ENCODE results near the gene OMA1.
"Not testable (repeated sequence)": the region's sequence is repeated elsewhere in the genome, so short reads cannot be mapped to it uniquely, and the experiment has no call there.

The OMA1 gene

GRCh38 chr1:58546520-58547308 is at the start of gene OMA1:
TSS of gene OMA1 (minus strand) at chr1:58546726. CDS start at chr1:58539294, 7,432 bp downstream.
- peak; percentile 100 for DNase-seq

- no peak for DNase-seq
Measured at GRCh38 chr1:58594546-58594945, 48.0 kb upstream of the OMA1 start.

- peak; percentile 24 for DNase-seq
Measured at GRCh38 chr1:58592522-58593134, 46.1 kb upstream of the OMA1 start.

- no peak for DNase-seq
Measured at GRCh38 chr1:58591806-58592205, 45.3 kb upstream of the OMA1 start.

- no peak for DNase-seq
Measured at GRCh38 chr1:58590019-58590418, 43.5 kb upstream of the OMA1 start.

GRCh38 chr1:58588396-58588795 is 41.9 kb upstream of the OMA1 start:
- no peak for DNase-seq

- no peak for DNase-seq
Measured at GRCh38 chr1:58587667-58588066, 41.1 kb upstream of the OMA1 start.

GRCh38 chr1:58586271-58586670 is 39.7 kb upstream of the OMA1 start:
- no peak for DNase-seq

GRCh38 chr1:58585581-58586151 is 39.1 kb upstream of the OMA1 start:
- DNase-seq, result peak; percentile 29

GRCh38 chr1:58585166-58585565 is 38.6 kb upstream of the OMA1 start:
- peak; percentile 47 for DNase-seq

GRCh38 chr1:58584082-58584895 is 37.8 kb upstream of the OMA1 start:
- peak; percentile 66 for DNase-seq

GRCh38 chr1:58583496-58583895 is 37.0 kb upstream of the OMA1 start:
- DNase-seq, result no peak

- not testable (repeated sequence) for DNase-seq
Measured at GRCh38 chr1:58582143-58582542, 35.6 kb upstream of the OMA1 start.

- DNase-seq, result no peak
Measured at GRCh38 chr1:58581641-58582040, 35.1 kb upstream of the OMA1 start.

GRCh38 chr1:58580186-58580585 is 33.7 kb upstream of the OMA1 start:
- peak; percentile 18 for DNase-seq

GRCh38 chr1:58577654-58578030 is 31.1 kb upstream of the OMA1 start:
- DNase-seq, result peak; percentile 86

- peak; percentile 99 for DNase-seq
Measured at GRCh38 chr1:58576727-58577653, 30.5 kb upstream of the OMA1 start, which contains the start of gene TACSTD2. TSS of gene TACSTD2 (minus strand) at chr1:58577252. CDS start at chr1:58577156, 96 bp downstream.

GRCh38 chr1:58576325-58576726 is 29.8 kb upstream of the OMA1 start:
- DNase-seq, result peak; percentile 93

- peak; percentile 77 for DNase-seq
Measured at GRCh38 chr1:58575551-58576324, 29.2 kb upstream of the OMA1 start.

- DNase-seq, result peak; percentile 29
Measured at GRCh38 chr1:58574816-58575215, 28.3 kb upstream of the OMA1 start.
